GM19324 (cell line): ENCODE data around the gene NBAS.
"Not testable (repeated sequence)": the region's sequence is repeated elsewhere in the genome, so short reads cannot be mapped to it uniquely, and the experiment has no call there.

Experiments used
- ATAC-seq: cut with Tn5 transposase; IDR thresholded peaks from one replicate; pipeline ENCODE4 v1.9.1; 2021; ENCODE audit warnings: mild to moderate bottlenecking, moderate library complexity; ENCODE audit not compliant: unreplicated experiment, low FRiP score

The NBAS gene

GRCh38 chr2:15243762-15244161 is 317.4 kb downstream of the NBAS start:
- ATAC-seq = no peak

GRCh38 chr2:15242936-15243461 is 318.1 kb downstream of the NBAS start:
- no peak for ATAC-seq

GRCh38 chr2:15241929-15242328 is 319.2 kb downstream of the NBAS start:
- ATAC-seq = no peak

GRCh38 chr2:15241201-15241600 is 319.9 kb downstream of the NBAS start:
- no peak for ATAC-seq

- no peak for ATAC-seq
Measured at GRCh38 chr2:15238028-15238427, 323.1 kb downstream of the NBAS start.

- no peak for ATAC-seq
Measured at GRCh38 chr2:15230599-15231192, 330.4 kb downstream of the NBAS start.

- ATAC-seq = no peak
Measured at GRCh38 chr2:15226661-15227060, 334.5 kb downstream of the NBAS start.

- ATAC-seq = no peak
Measured at GRCh38 chr2:15225131-15225530, 336.0 kb downstream of the NBAS start.

GRCh38 chr2:15224641-15225040 is 336.5 kb downstream of the NBAS start:
- no peak for ATAC-seq

- no peak for ATAC-seq
Measured at GRCh38 chr2:15223887-15224286, 337.2 kb downstream of the NBAS start.

- ATAC-seq = no peak
Measured at GRCh38 chr2:15222856-15223255, 338.3 kb downstream of the NBAS start.

GRCh38 chr2:15220603-15221002 is 340.5 kb downstream of the NBAS start:
- ATAC-seq = no peak

- ATAC-seq = no peak
Measured at GRCh38 chr2:15218423-15219086, 342.6 kb downstream of the NBAS start.

GRCh38 chr2:15212249-15212648 is 348.9 kb downstream of the NBAS start:
- ATAC-seq = no peak

- not testable (repeated sequence) for ATAC-seq
Measured at GRCh38 chr2:15210542-15210941, 350.6 kb downstream of the NBAS start.

- no peak for ATAC-seq
Measured at GRCh38 chr2:15206419-15206818, 354.7 kb downstream of the NBAS start.

- ATAC-seq = no peak
Measured at GRCh38 chr2:15205562-15205961, 355.6 kb downstream of the NBAS start.

- no peak for ATAC-seq
Measured at GRCh38 chr2:15201009-15201408, 360.1 kb downstream of the NBAS start.

GRCh38 chr2:15200581-15200980 is 360.6 kb downstream of the NBAS start:
- ATAC-seq = no peak

- no peak for ATAC-seq
Measured at GRCh38 chr2:15198051-15198450, 363.1 kb downstream of the NBAS start.

GRCh38 chr2:15195813-15196212 is 365.3 kb downstream of the NBAS start:
- ATAC-seq = no peak

- ATAC-seq = no peak
Measured at GRCh38 chr2:15191789-15192188, 369.3 kb downstream of the NBAS start.
